ENCODE results near the gene SPRY1.

The SPRY1 gene

GRCh38 chr4:123415576-123415975 lies 19.0 kb downstream of the SPRY1 start:
- no peak for DNase-seq (ENCODE audit: low read depth)
- H3K4me3 ChIP-seq (ENCODE audit: low read depth, low read length) = no peak overlapping the region
- no peak for TF ChIP-seq CTCF (IDR thresholded peaks at IDR 0.05; ENCODE audit: low read depth, low read length, missing control alignments)

GRCh38 chr4:123415977-123416376 lies 19.4 kb downstream of the SPRY1 start:
- DNase-seq (ENCODE audit: low read depth) = no peak
- no peak overlapping the region for H3K4me3 ChIP-seq (ENCODE audit: low read depth, low read length)
- TF ChIP-seq CTCF (IDR thresholded peaks at IDR 0.05; ENCODE audit: low read depth, low read length, missing control alignments) = no peak

GRCh38 chr4:123417813-123418212 lies 21.2 kb downstream of the SPRY1 start:
- no peak for TF ChIP-seq CTCF (IDR thresholded peaks at IDR 0.05; ENCODE audit: low read depth, low read length, missing control alignments)
- no peak overlapping the region for H3K4me3 ChIP-seq (ENCODE audit: low read depth, low read length)
- DNase-seq (ENCODE audit: low read depth) = no peak

- no peak overlapping the region for H3K4me3 ChIP-seq (ENCODE audit: low read depth, low read length)
- DNase-seq (ENCODE audit: low read depth) = no peak
- no peak for TF ChIP-seq CTCF (IDR thresholded peaks at IDR 0.05; ENCODE audit: low read depth, low read length, missing control alignments)
Measured at GRCh38 chr4:123418351-123418931, 21.8 kb downstream of the SPRY1 start.

GRCh38 chr4:123419885-123420755 lies 23.5 kb downstream of the SPRY1 start:
- no peak overlapping the region for H3K4me3 ChIP-seq (ENCODE audit: low read depth, low read length)
- DNase-seq (ENCODE audit: low read depth) = no peak
- no peak for TF ChIP-seq CTCF (IDR thresholded peaks at IDR 0.05; ENCODE audit: low read depth, low read length, missing control alignments)

GRCh38 chr4:123421227-123421936 lies 24.8 kb downstream of the SPRY1 start:
- no peak for TF ChIP-seq CTCF (IDR thresholded peaks at IDR 0.05; ENCODE audit: low read depth, low read length, missing control alignments)
- no peak for DNase-seq (ENCODE audit: low read depth)
- H3K4me3 ChIP-seq (ENCODE audit: low read depth, low read length) = no peak overlapping the region

All from GM12864 (cell line).